ENCODE results near the gene MYL9. TPM values are rescaled to one million over a fixed set of nuclear protein-coding genes. Genes with fewer than 3 reads are reported as not detected.

MYL9 gene
- 1 to 10 TPM in 1 of 5 experiments, under 1 TPM in 2, not detected in 2; 0.29 to 2.4 (median 0.29) TPM for total RNA-seq
- not detected for polyA plus RNA-seq
- not detected for total RNA-seq

- H3K27me3 ChIP-seq (ENCODE audit: control insufficient read depth in 2 of 2, insufficient read depth in 2 of 2, low read length in 2 of 2) = no peaks in the 10 kb centered on the region
- H3K9me3 ChIP-seq (ENCODE audit: control insufficient read depth in 2 of 3, low read length in 3 of 3) = no peaks in the 10 kb centered on the region
- Mint-ChIP-seq H3K27me3 (peaks cover 0 to 9% (median 0%) of the 10 kb centered on the region in 5 donors), H3K27ac (peak within 1 kb of the TSS in 1 of 9 donors; percentile 9), H3K36me3 (no peaks in the 10 kb centered on the region), H3K4me3 (peak within 1 kb of the TSS in 2 of 10 donors; percentile 30 to 36), H3K4me1 (peaks cover 0 to 3% (median 0%) of the 10 kb centered on the region in 7 donors), H3K9me3 (no peaks in the 10 kb centered on the region)
- intact Hi-C loops (cut with micrococcal nuclease) = no loop called here
- POLR2A ChIA-PET = no interaction called here
- CTCF ChIA-PET = no interaction called here
- no peaks in the 10 kb centered on the region for H3K4me1 ChIP-seq (ENCODE audit: control insufficient read depth in 2 of 2, insufficient read depth in 2 of 2, low read length in 2 of 2)
- DNase-seq (peak in 1 of 9 donors; percentile 27), ATAC-seq (peak; percentile 81)
- H3K36me3 ChIP-seq (ENCODE audit: control insufficient read depth in 2 of 3, insufficient read depth in 3 of 3, low read length in 3 of 3) = no peaks in the 10 kb centered on the region
- H3K27ac ChIP-seq (ENCODE audit: low read depth, low read length) = no peak within 1 kb of the TSS
- H3K4me3 ChIP-seq (ENCODE audit: low read length) = no peak within 1 kb of the TSS
These were observed at the start of gene MYL9 for GRCh38 chr20:36541227-36541767. Gene MYL9 (plus strand): TSS chr20:36541519. CDS start chr20:36544885, 3,366 bp downstream.

DNA sequence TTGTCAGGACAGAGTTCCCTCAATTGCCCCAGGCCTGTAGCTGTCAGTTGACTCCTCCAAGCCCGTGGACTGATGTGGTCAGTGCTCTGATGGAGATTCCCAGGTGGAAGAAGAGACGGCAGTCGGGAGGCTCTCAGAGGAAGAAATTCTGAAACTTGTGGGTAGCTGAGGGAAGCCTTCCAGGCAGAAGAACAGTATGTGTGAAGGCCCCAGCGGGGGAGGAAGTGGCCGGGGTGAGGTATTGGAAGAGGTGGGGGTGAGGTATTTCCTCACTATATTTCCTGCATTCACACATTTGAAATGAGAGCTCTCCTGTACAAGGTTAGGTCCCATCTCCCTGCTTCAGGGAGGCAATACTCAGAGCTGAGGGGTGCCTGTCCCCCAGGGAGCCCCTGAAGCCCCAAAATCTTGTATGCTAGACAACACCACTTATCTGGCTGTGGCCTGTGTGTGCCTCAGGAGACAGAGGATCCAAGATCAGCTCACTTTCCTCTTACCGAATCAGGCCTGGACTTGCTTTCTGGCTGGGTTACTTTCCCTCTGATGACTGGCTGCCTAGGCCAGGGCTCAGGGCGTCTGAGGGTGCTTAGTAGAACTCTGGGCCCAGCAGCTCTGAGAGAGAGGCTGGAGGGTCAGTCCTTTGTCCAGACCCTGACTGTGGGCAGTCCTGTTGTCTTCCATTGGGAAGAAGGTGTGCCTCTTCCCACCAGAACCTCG lies 49.3 kb upstream of the MYL9 start:
- intact Hi-C loops (cut with micrococcal nuclease) = loop anchor here (1.0 to 2.0 kb wide), 4 partner anchors 25 to 289 kb away; no protein-coding TSS in a partner anchor
- Histone ChIP-seq H3K36me3 (ENCODE audit: control insufficient read depth in 2 of 3, insufficient read depth in 3 of 3, low read length in 3 of 3) (peaks cover 0 to 8% (median 2%) of the 10 kb centered on the region in 3 experiments), H3K27ac (ENCODE audit: low read depth, low read length) (peak overlapping the region; percentile 68), H3K4me3 (ENCODE audit: low read length) (peak overlapping the region; percentile 33), H3K4me1 (ENCODE audit: control insufficient read depth in 2 of 2, insufficient read depth in 2 of 2, low read length in 2 of 2) (peaks cover 23 to 24% of the 10 kb centered on the region in 2 donors), H3K9me3 (ENCODE audit: control insufficient read depth in 2 of 3, low read length in 3 of 3) (no peaks in the 10 kb centered on the region), H3K27me3 (ENCODE audit: control insufficient read depth in 2 of 2, insufficient read depth in 2 of 2, low read length in 2 of 2) (no peaks in the 10 kb centered on the region)
- H3K9me3 Mint-ChIP-seq = no peaks in the 10 kb centered on the region
- ATAC-seq = peak; percentile 91
- ChIA-PET CTCF (interaction anchor here (0.6 to 1.5 kb wide), 5 partner anchors 26 to 352 kb away, joined by 3 to 6 read pairs (median 4); no protein-coding TSS in a partner anchor), POLR2A (interaction anchor here (0.6 to 1.7 kb wide), 6 partner anchors 20 to 104 kb away, joined by 3 to 5 read pairs (median 3); partner anchors contain the start of gene TGIF2)
- H3K4me1 Mint-ChIP-seq = peaks cover 30 to 57% (median 48%) of the 10 kb centered on the region in 7 donors
- no peaks in the 10 kb centered on the region for H3K27me3 Mint-ChIP-seq
- peak overlapping the region; percentile 67 to 96 (median 89) for H3K27ac Mint-ChIP-seq
- peak overlapping the region; percentile 56 to 78 (median 66) for H3K4me3 Mint-ChIP-seq
- H3K36me3 Mint-ChIP-seq = peaks cover 0 to 4% (median 0%) of the 10 kb centered on the region in 5 donors
- peak in 8 of 9 donors; percentile 36 to 70 (median 66) for DNase-seq

GRCh38 chr20:36493051-36493800 lies 48.1 kb upstream of the MYL9 start:
- Mint-ChIP-seq H3K4me3 (peak overlapping the region in 2 of 10 donors; percentile 1 to 77), H3K27me3 (no peaks in the 10 kb centered on the region), H3K4me1 (peaks cover 30 to 54% (median 46%) of the 10 kb centered on the region in 7 donors), H3K27ac (peak overlapping the region in 4 of 9 donors; percentile 27 to 92 (median 86)), H3K36me3 (peaks cover 0 to 6% (median 0%) of the 10 kb centered on the region in 5 donors), H3K9me3 (no peaks in the 10 kb centered on the region)
- peak overlapping the region; percentile 68 for H3K27ac ChIP-seq (ENCODE audit: low read depth, low read length)
- intact Hi-C loops (cut with micrococcal nuclease) = loop anchor here (1.0 to 2.0 kb wide), 3 partner anchors 26 to 291 kb away; no protein-coding TSS in a partner anchor
- ChIA-PET POLR2A (interaction anchor here (0.6 to 1.4 kb wide), 4 partner anchors 21 to 154 kb away, joined by 3 to 5 read pairs (median 3); no protein-coding TSS in a partner anchor), CTCF (interaction anchor here (1.0 to 1.5 kb wide), 3 partner anchors 27 to 290 kb away, joined by 3 to 5 read pairs (median 3); no protein-coding TSS in a partner anchor)
- H3K9me3 ChIP-seq (ENCODE audit: control insufficient read depth in 2 of 3, low read length in 3 of 3) = no peaks in the 10 kb centered on the region
- no peak overlapping the region for H3K4me3 ChIP-seq (ENCODE audit: low read length)
- peaks cover 0 to 20% (median 13%) of the 10 kb centered on the region in 3 experiments for H3K36me3 ChIP-seq (ENCODE audit: control insufficient read depth in 2 of 3, insufficient read depth in 3 of 3, low read length in 3 of 3)
- H3K27me3 ChIP-seq (ENCODE audit: control insufficient read depth in 2 of 2, insufficient read depth in 2 of 2, low read length in 2 of 2) = no peaks in the 10 kb centered on the region
- ATAC-seq (no peak), DNase-seq (no peak)
- H3K4me1 ChIP-seq (ENCODE audit: control insufficient read depth in 2 of 2, insufficient read depth in 2 of 2, low read length in 2 of 2) = peaks cover 23 to 24% of the 10 kb centered on the region in 2 donors

DNA sequence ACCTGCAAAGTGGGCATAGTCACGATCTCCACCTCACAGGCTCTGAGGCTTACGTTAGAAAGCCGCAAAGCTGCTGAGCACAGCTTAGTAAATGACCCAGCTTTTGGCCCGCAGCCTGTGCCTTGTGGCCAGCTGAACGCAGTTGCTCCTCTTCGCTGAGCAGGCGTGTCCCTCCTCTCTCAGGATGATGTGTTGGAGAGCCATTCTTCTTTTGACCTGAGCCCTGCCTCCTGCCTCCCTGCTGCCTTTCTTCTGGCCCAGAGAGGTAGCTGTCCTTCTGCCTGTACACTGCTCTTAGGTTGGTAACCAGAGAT lies 47.6 kb upstream of the MYL9 start:
- H3K9me3 Mint-ChIP-seq = no peaks in the 10 kb centered on the region
- peaks cover 30 to 53% (median 45%) of the 10 kb centered on the region in 7 donors for H3K4me1 Mint-ChIP-seq
- Histone ChIP-seq H3K36me3 (ENCODE audit: control insufficient read depth in 2 of 3, insufficient read depth in 3 of 3, low read length in 3 of 3) (peaks cover 0 to 25% (median 13%) of the 10 kb centered on the region in 3 experiments), H3K27me3 (ENCODE audit: control insufficient read depth in 2 of 2, insufficient read depth in 2 of 2, low read length in 2 of 2) (no peaks in the 10 kb centered on the region), H3K27ac (ENCODE audit: low read depth, low read length) (no peak overlapping the region), H3K4me3 (ENCODE audit: low read length) (no peak overlapping the region), H3K9me3 (ENCODE audit: control insufficient read depth in 2 of 3, low read length in 3 of 3) (no peaks in the 10 kb centered on the region), H3K4me1 (ENCODE audit: control insufficient read depth in 2 of 2, insufficient read depth in 2 of 2, low read length in 2 of 2) (peaks cover 23 to 24% of the 10 kb centered on the region in 2 donors)
- peak overlapping the region in 5 of 9 donors; percentile 8 to 86 (median 32) for H3K27ac Mint-ChIP-seq
- ATAC-seq (no peak), DNase-seq (no peak)
- H3K27me3 Mint-ChIP-seq = no peaks in the 10 kb centered on the region
- intact Hi-C loops (cut with micrococcal nuclease) = loop anchor here (1.0 to 2.0 kb wide), 3 partner anchors 27 to 291 kb away; no protein-coding TSS in a partner anchor
- peak overlapping the region in 2 of 10 donors; percentile 1 to 38 for H3K4me3 Mint-ChIP-seq
- POLR2A ChIA-PET = interaction anchor here (0.6 to 1.0 kb wide), 2 partner anchors 30 to 153 kb away, joined by 3 read pairs; no protein-coding TSS in a partner anchor
- CTCF ChIA-PET = interaction anchor here (1.0 kb wide), 1 partner anchor 291 kb away, joined by 3 read pairs; no protein-coding TSS in a partner anchor
- peaks cover 0 to 9% (median 0%) of the 10 kb centered on the region in 5 donors for H3K36me3 Mint-ChIP-seq

GRCh38 chr20:36496707-36497669 lies 44.3 kb upstream of the MYL9 start:
- ChIA-PET CTCF (interaction anchor here (0.8 kb wide), 1 partner anchor 17 kb away, joined by 3 read pairs; no protein-coding TSS in a partner anchor), POLR2A (no interaction called here)
- no peak for ATAC-seq
- no peaks in the 10 kb centered on the region for H3K9me3 Mint-ChIP-seq
- H3K27ac Mint-ChIP-seq = no peak overlapping the region
- peaks cover 7 to 26% (median 24%) of the 10 kb centered on the region in 7 donors for H3K4me1 Mint-ChIP-seq
- intact Hi-C loops (cut with micrococcal nuclease) = no loop called here
- H3K4me3 ChIP-seq (ENCODE audit: low read length) = no peak overlapping the region
- H3K36me3 Mint-ChIP-seq = peaks cover 0 to 18% (median 4%) of the 10 kb centered on the region in 5 donors
- H3K36me3 ChIP-seq (ENCODE audit: control insufficient read depth in 2 of 3, insufficient read depth in 3 of 3, low read length in 3 of 3) = peaks cover 0 to 52% (median 13%) of the 10 kb centered on the region in 3 experiments
- H3K27me3 ChIP-seq (ENCODE audit: control insufficient read depth in 2 of 2, insufficient read depth in 2 of 2, low read length in 2 of 2) = no peaks in the 10 kb centered on the region
- H3K4me1 ChIP-seq (ENCODE audit: control insufficient read depth in 2 of 2, insufficient read depth in 2 of 2, low read length in 2 of 2) = peaks cover 13 to 14% of the 10 kb centered on the region in 2 donors
- no peak for DNase-seq
- H3K27ac ChIP-seq (ENCODE audit: low read depth, low read length) = no peak overlapping the region
- no peaks in the 10 kb centered on the region for H3K27me3 Mint-ChIP-seq
- no peak overlapping the region for H3K4me3 Mint-ChIP-seq
- H3K9me3 ChIP-seq (ENCODE audit: control insufficient read depth in 2 of 3, low read length in 3 of 3) = no peaks in the 10 kb centered on the region

Measured in naive thymus-derived CD4-positive, alpha-beta T cell (primary cell).